ENCODE data around the gene GDPD4.

GRCh38 chr11:77191823-77192495, 109.5 kb downstream of the GDPD4 start:
- no peak for TF ChIP-seq EZH2phosphoT487 (conservative IDR thresholded peaks at IDR 0.05; ENCODE audit: low read length)
- TF ChIP-seq, protein P1, sequence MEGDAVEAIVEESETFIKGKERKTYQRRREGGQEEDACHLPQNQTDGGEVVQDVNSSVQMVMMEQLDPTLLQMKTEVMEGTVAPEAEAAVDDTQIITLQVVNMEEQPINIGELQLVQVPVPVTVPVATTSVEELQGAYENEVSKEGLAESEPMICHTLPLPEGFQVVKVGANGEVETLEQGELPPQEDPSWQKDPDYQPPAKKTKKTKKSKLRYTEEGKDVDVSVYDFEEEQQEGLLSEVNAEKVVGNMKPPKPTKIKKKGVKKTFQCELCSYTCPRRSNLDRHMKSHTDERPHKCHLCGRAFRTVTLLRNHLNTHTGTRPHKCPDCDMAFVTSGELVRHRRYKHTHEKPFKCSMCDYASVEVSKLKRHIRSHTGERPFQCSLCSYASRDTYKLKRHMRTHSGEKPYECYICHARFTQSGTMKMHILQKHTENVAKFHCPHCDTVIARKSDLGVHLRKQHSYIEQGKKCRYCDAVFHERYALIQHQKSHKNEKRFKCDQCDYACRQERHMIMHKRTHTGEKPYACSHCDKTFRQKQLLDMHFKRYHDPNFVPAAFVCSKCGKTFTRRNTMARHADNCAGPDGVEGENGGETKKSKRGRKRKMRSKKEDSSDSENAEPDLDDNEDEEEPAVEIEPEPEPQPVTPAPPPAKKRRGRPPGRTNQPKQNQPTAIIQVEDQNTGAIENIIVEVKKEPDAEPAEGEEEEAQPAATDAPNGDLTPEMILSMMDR (IDR thresholded peaks at IDR 0.05; ENCODE audit: insufficient read depth, low read length, poor library complexity, severe bottlenecking): peak; percentile 81

Data from SU-DHL-6 (cell line).